PC-9 (cell line): Measurements from ENCODE around the gene TTLL3. TPM values are rescaled to one million over a fixed set of nuclear protein-coding genes. Genes with fewer than 3 reads are reported as not detected.

ENCODE experiments used
- BruUV-seq: library from RNA; stranded (reverse); fragments of 400-500 nt; replicated peaks from 2 replicates; lab custom pipeline; 2021; lab: Mats Ljungman, UMichigan
- CTCF ChIA-PET: fragments of 300-600 bp; sonication (Branson Sonifier 250); formaldehyde crosslinking; loops from one replicate; lab custom pipeline; 2022; ENCODE audit warnings: antibody characterized with exemption; lab: Charles Lee
- POLR2A ChIA-PET: fragments of 300-600 bp; sonication (Branson Sonifier 250); formaldehyde crosslinking; loops from one replicate; lab custom pipeline; 2022; ENCODE audit warnings: antibody characterized with exemption; ENCODE audit not compliant: unreplicated experiment; lab: Charles Lee
- DNase-seq, 2 experiments: peaks; one replicate each; pipeline versions ENCODE4 v3.0.0 to v3.0.0-alpha.2; 2015 to 2022; ENCODE audit warnings: mixed read lengths in 1 of 2
- H2AFZ ChIP-seq: fragments of 200-600 bp; sonication (generic); 2 replicates; pipeline ENCODE4 v1.8.1; 2017; ENCODE audit warnings: antibody characterized with exemption
- H3F3A ChIP-seq: fragments of 200-600 bp; sonication (generic); 2 replicates; pipeline ENCODE4 v1.8.1; 2017; ENCODE audit warnings: antibody characterized with exemption, mild to moderate bottlenecking, low read depth; ENCODE audit not compliant: insufficient read depth
- H3K27ac ChIP-seq: fragments of 200-600 bp; sonication (generic); 2 replicates; pipeline ENCODE4 v1.6.1; 2016; ENCODE audit warnings: mixed run types
- H3K27me3 ChIP-seq: fragments of 200-600 bp; sonication (generic); 2 replicates; pipeline ENCODE4 v1.6.1; 2016; ENCODE audit warnings: low read depth, mixed run types; ENCODE audit not compliant: insufficient read depth
- H3K36me3 ChIP-seq: fragments of 200-600 bp; sonication (generic); 2 replicates; pipeline ENCODE4 v1.6.1; 2016; ENCODE audit warnings: low read depth, mixed run types
- H3K4me1 ChIP-seq: fragments of 200-600 bp; sonication (generic); replicated peaks from 2 replicates; pipeline ENCODE4 v1.6.1; 2016; ENCODE audit warnings: mixed run types; ENCODE audit not compliant: insufficient read depth
- H3K4me2 ChIP-seq: fragments of 200-600 bp; sonication (generic); 2 replicates; pipeline ENCODE4 v1.6.1; 2017; ENCODE audit warnings: mixed run types
- H3K4me3 ChIP-seq: fragments of 200-600 bp; sonication (generic); 2 replicates; pipeline ENCODE4 v1.6.1; 2016; ENCODE audit warnings: mixed run types
- H3K79me2 ChIP-seq: fragments of 200-600 bp; sonication (generic); 2 replicates; pipeline ENCODE4 v1.6.1; 2017; ENCODE audit warnings: low read depth, mixed run types
- H3K9me2 ChIP-seq: fragments of 200-600 bp; sonication (generic); 2 replicates; pipeline ENCODE4 v1.8.1; 2017; ENCODE audit warnings: mild to moderate bottlenecking; ENCODE audit not compliant: insufficient read depth
- H3K9me3 ChIP-seq: fragments of 200-600 bp; sonication (generic); 2 replicates; pipeline ENCODE4 v1.8.1; 2016; ENCODE audit warnings: low read depth; ENCODE audit not compliant: insufficient read depth
- H4K20me1 ChIP-seq: fragments of 200-600 bp; sonication (generic); 2 replicates; pipeline ENCODE4 v1.8.1; 2017; ENCODE audit not compliant: insufficient read depth
- CTCF ChIP-seq: fragments of 200-600 bp; sonication (generic); conservative IDR thresholded peaks from 2 replicates; pipeline ENCODE4 v1.6.1; 2017; ENCODE audit warnings: mixed run types, antibody characterized with exemption, mild to moderate bottlenecking, moderate library complexity
- EZH2 ChIP-seq: fragments of 200-600 bp; sonication (generic); IDR thresholded peaks from 2 replicates; pipeline ENCODE4 v1.8.0; 2017; ENCODE audit warnings: antibody characterized with exemption, low read depth
- intact Hi-C: fragments of 100-400 bp; cut with micrococcal nuclease; formaldehyde crosslinking; loops from one replicate; pipeline ENCODE4 v1.10.0; 2022; ENCODE audit not compliant: unreplicated experiment
- total RNA-seq: library from RNA; stranded (reverse); gene quantifications from 2 replicates; pipeline ENCODE4 v1.2.3, GENCODE V29; 2021

TTLL3 gene
- total RNA-seq, 1 experiment from 2014 or later: 21.7 TPM

GRCh38 chr3:9787714-9788113 lies 22.3 kb upstream of the TTLL3 start:
- no peaks in the 10 kb centered on the region for H4K20me1 ChIP-seq
- ChIA-PET CTCF (no interaction called here), POLR2A (interaction anchor here (0.7 kb wide), 1 partner anchor 32 kb away, joined by 5 read pairs; no protein-coding TSS in a partner anchor)
- no peak for TF ChIP-seq EZH2
- TF ChIP-seq CTCF: no peak
- no peaks in the 10 kb centered on the region; the same call in 1 of the 2 replicates for H3F3A ChIP-seq
- H3K4me2 ChIP-seq: no peak overlapping the region
- no peak overlapping the region for H2AFZ ChIP-seq
- peaks cover 8% of the 10 kb centered on the region for H3K4me1 ChIP-seq
- H3K27me3 ChIP-seq: no peaks in the 10 kb centered on the region
- peaks cover 22% of the 10 kb centered on the region for H3K36me3 ChIP-seq
- intact Hi-C loops: no loop called here
- BruUV-seq: no TSS peak
- H3K9me2 ChIP-seq: no peaks in the 10 kb centered on the region
- H3K27ac ChIP-seq: no peak overlapping the region
- DNase-seq: no peak
- no peak overlapping the region for H3K4me3 ChIP-seq
- no peaks in the 10 kb centered on the region for H3K9me3 ChIP-seq
- peaks cover 15% of the 10 kb centered on the region for H3K79me2 ChIP-seq

- peak overlapping the region; percentile 84; the same call in 1 of the 2 replicates for H3K4me3 ChIP-seq
- peaks cover 32% of the 10 kb centered on the region for H3K36me3 ChIP-seq
- H3K9me2 ChIP-seq: no peaks in the 10 kb centered on the region
- H4K20me1 ChIP-seq: peaks cover 23% of the 10 kb centered on the region; the same call in 1 of the 2 replicates
- H3K4me2 ChIP-seq: peak overlapping the region; percentile 88
- no peak for DNase-seq
- H3K27me3 ChIP-seq: no peaks in the 10 kb centered on the region
- no peak overlapping the region for H2AFZ ChIP-seq
- ChIA-PET CTCF (no interaction called here), POLR2A (interaction anchor here (0.8 kb wide), 1 partner anchor 9 kb away, joined by 9 read pairs; no protein-coding TSS in a partner anchor)
- H3K79me2 ChIP-seq: peaks cover 47% of the 10 kb centered on the region
- intact Hi-C loops: loop anchor here (5.0 kb wide), 1 partner anchor 59 kb away; the partner anchor contains the start of gene BRPF1
- BruUV-seq: no TSS peak
- no peak for TF ChIP-seq CTCF
- TF ChIP-seq EZH2: no peak
- H3F3A ChIP-seq: peaks cover 14% of the 10 kb centered on the region; the same call in 1 of the 2 replicates
- peaks cover 16% of the 10 kb centered on the region for H3K4me1 ChIP-seq
- no peaks in the 10 kb centered on the region for H3K9me3 ChIP-seq
- no peak overlapping the region for H3K27ac ChIP-seq
Measured at GRCh38 chr3:9791127-9791526, 18.9 kb upstream of the TTLL3 start.

- peaks cover 25% of the 10 kb centered on the region for H4K20me1 ChIP-seq
- BruUV-seq: TSS peak; percentile 71
- H3K27ac ChIP-seq: peak overlapping the region; percentile 89; the same call in 1 of the 2 replicates
- DNase-seq: no peak
- H3K4me2 ChIP-seq: peak overlapping the region; percentile 88
- peaks cover 27% of the 10 kb centered on the region; the same call in 1 of the 2 replicates for H3K36me3 ChIP-seq
- no peaks in the 10 kb centered on the region for H3K9me3 ChIP-seq
- H2AFZ ChIP-seq: peak overlapping the region; percentile 87
- H3K9me2 ChIP-seq: no peaks in the 10 kb centered on the region
- no peak for TF ChIP-seq EZH2
- TF ChIP-seq CTCF: no peak
- peaks cover 14% of the 10 kb centered on the region; the same call in 1 of the 2 replicates for H3F3A ChIP-seq
- intact Hi-C loops: loop anchor here (2.0 to 5.0 kb wide), 3 partner anchors 41 to 141 kb away; partner anchors contain the start of genes BRPF1 and CRELD1
- H3K4me3 ChIP-seq: peak overlapping the region; percentile 84
- CTCF ChIA-PET: no interaction called here
- no peaks in the 10 kb centered on the region for H3K27me3 ChIP-seq
- POLR2A ChIA-PET: interaction anchor here (1.0 kb wide), 1 partner anchor 52 kb away, joined by 8 read pairs; the partner anchor contains the start of gene RPUSD3
- H3K4me1 ChIP-seq: peaks cover 16% of the 10 kb centered on the region
- peaks cover 52% of the 10 kb centered on the region for H3K79me2 ChIP-seq
Measured at GRCh38 chr3:9791790-9792404, 18.2 kb upstream of the TTLL3 start.
